GM21367 (cell line): ENCODE data around the gene PLD6.

Source experiments
- ATAC-seq: cut with Tn5 transposase; IDR thresholded peaks from one replicate; pipeline ENCODE4 v1.9.1; 2021; ENCODE audit not compliant: unreplicated experiment

PLD6 gene

DNA sequence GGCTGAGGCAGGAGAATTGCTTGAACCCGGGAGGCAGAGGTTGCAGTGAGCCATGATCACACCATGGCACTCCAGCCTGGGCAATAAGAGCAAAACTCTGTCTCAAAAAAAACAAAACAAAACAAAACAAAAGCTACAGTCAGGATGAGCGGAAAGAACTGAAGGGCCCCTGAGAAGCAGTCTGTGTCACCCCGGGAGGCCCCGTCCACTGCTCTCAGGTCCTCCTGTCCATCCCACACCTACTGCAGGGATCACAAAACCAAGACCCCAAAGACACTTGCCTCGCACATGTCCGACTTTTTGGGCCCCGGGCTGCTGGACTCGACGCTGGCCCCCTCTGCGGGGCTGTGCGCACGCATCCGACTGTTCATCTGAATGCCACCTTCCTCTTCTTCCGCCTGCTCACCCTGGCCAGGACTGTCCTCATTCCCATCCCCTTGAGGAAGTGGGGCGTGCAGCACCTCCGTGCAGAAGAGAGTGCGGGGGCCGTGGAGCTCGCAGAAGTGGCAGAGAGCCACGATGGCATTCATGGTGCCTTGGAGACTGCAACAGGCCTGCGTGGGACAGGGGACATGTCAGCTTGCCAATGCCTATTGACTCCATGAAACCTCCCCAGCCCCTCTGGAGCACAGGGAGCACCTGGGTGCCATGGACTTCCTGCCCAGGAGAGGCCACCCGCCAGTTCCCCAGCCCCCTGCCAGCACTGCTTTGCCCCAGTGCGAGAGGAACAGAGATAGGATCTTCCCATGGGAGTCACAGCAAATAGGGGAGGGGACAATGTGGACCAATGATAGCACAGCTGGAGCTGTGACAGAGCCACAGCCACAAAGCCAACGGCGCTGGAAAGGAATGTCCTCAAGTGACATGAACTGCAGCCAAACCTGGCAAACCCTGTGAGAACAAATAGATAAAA is 21.7 kb upstream of the PLD6 start:
- ATAC-seq = no peak

- ATAC-seq = no peak
These were observed 20.5 kb upstream of the PLD6 start for GRCh38 chr17:17226451-17227265.

DNA sequence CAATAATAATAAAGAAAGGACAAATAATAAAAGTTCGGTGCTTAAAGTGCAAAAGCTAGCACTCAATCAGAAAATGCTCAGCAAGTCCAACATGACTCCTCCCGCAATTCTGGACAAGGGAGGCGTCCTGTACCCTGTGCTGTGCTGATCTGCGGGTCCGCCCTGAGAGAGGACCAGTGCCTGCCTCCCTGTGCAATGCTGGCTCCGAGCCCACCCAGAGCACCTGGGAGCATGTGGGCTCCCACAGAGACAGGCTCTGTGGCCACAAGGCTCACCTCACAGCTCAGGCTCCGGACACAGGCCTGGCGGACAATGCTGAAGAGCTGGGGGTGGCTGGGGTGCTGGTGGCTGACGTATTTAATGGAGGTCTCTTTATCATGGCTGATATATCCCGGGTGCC is 19.8 kb upstream of the PLD6 start:
- no peak for ATAC-seq

DNA sequence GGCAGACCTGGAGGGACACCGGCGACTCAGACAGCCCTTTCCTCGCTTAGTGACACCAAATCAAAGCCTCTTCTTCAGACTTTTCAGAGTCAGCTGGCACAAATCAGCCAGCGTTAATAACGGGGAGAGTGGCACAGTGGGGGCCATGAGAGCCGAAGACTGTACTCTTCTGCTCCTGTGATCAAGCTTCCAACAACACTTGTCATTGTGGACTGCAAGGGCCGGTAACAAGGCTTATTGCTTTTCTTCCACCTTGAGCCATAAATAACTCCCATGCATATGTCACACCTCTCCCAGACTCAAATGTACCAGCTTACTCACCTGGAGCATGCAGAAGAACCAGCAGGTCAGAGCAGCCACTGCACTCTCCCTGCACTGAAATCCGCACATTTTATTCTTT is 18.0 kb upstream of the PLD6 start:
- ATAC-seq = no peak

- ATAC-seq = no peak
These were observed 17.6 kb upstream of the PLD6 start for GRCh38 chr17:17223736-17224135.

DNA sequence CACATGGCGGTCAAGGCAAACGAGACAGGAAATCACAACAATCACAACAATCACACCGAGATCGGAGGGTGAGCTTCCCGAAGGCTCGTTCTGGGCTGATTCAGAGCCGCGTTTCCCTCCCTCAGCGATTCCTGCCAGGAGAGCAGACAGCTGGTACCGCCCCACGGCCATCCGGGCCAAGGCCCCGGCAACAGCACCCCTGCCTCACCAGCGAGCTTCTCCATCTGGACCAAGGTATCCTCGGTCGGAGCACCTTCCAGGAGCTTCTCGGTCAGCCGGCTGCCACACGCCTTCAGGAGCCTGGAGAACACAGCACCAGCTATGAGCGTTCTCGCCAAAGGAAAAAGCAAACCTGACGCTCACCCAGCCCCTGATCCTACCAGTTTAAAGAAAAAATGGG is 15.2 kb upstream of the PLD6 start:
- ATAC-seq = no peak

GRCh38 chr17:17220529-17220928 is 14.4 kb upstream of the PLD6 start:
- no peak for ATAC-seq

- no peak for ATAC-seq
These were observed 11.9 kb upstream of the PLD6 start for GRCh38 chr17:17217995-17218394.

- ATAC-seq = no peak
These were observed 10.6 kb upstream of the PLD6 start for GRCh38 chr17:17216776-17217175.

GRCh38 chr17:17216236-17216635 is 10.1 kb upstream of the PLD6 start:
- no peak for ATAC-seq

GRCh38 chr17:17215575-17215974 is 9.4 kb upstream of the PLD6 start:
- no peak for ATAC-seq

DNA sequence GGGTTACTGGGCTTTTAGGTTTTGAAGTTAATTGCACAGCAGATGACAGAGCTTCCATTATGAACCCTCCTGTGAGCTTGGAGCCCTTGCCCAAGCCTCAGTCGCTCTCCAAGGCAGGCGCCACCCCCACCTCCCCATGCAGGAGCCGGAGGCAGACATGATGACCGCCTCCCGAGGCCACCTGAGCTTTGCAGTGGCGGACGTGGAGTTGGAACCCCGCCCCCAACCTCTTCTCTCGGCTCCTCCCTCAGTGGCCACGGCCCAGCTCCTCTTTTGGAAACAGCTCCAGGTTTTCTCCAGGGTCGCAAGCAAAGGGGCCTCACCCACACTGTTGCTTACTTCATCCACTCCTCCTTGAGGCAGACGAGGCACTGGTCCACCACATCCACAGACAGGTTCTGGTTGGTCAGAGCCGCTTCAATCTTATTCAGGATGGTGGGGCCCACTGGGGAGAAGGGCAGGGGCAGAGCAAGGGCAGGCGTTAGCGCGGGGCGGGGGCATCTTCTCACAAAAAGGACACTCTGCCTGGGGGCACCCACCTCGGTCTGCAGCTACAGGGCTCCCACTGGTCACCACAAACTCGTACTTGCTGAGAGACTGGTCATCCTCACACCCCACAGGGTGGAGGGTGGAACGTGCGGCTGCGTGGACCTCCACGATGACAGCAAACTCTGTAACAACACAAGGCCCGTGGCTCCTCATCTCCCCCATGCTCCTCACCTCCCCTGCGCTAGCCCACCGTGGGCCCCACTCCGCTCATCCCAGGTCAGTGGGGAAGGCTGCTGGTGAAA is 8.7 kb upstream of the PLD6 start:
- ATAC-seq = no peak

GRCh38 chr17:17213775-17214174 is 7.6 kb upstream of the PLD6 start:
- no peak for ATAC-seq

GRCh38 chr17:17207998-17208397 is 1.9 kb upstream of the PLD6 start:
- no peak for ATAC-seq

GRCh38 chr17:17206913-17207335 is 791 bp upstream of the PLD6 start:
- ATAC-seq = no peak

- ATAC-seq = peak; percentile 2
These were observed 587 bp downstream of the PLD6 start for GRCh38 chr17:17205368-17206123.

DNA sequence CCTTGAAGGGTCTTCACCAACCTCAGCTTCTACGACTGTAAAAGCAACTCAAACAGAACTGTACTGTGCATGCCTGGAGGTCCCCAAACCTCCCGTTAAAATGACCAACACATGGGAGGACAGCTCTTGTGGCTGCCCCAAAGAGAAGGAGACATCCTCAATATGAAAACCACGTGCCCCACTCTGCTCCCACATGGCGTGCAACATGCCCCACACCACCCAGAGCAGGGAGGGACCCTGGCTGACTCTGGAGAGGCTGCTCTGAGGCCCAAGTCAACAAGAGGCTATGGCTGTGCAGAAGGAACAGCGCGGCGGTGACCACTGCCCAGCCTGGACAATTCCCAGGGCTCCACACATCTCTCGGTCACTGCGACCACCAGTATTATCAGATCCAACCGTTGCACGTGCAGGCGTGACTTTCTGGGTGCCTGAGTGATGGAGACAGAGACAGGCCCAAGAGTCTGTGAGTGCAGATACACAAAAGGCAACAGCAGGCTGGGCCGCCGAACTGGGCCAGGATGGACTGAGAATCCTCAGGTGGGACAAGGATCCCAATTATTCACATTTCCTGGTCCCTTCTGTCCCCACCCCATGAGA is 1.4 kb downstream of the PLD6 start:
- no peak for ATAC-seq

GRCh38 chr17:17204041-17204591 is 2.0 kb downstream of the PLD6 start:
- no peak for ATAC-seq

DNA sequence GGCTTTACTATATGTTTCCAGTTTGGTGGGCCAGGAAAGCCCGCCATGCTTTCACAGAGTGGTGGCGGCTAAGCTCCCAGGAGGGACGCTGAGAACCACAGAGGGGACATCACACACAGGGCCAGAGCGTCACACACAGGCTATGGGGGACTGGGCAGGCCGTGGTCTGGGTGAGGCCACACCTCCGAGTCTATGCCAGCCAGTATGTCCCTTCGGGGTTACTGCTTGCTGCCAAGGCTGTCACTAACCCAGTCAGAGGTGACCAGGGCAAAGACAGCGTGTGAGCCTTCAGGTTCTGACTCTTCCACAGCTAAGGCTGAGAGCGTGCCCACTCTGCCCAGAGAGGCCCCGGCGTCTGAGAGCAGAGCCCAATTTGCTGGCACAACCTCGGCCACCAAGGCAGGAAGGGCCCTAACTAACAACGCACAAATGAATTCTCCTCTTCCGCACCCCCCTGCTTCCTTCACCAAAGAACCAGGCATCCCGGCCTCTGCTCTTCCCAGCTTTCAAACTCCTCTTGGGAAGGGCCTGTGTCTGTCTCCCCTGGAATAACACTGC is 2.9 kb downstream of the PLD6 start:
- no peak for ATAC-seq

GRCh38 chr17:17201907-17202306 is 4.2 kb downstream of the PLD6 start:
- ATAC-seq = no peak
